DOHH2 (cell line): ENCODE results near the gene PSMD8.

Experiments used
- H3F3A ChIP-seq: fragments of 200-600 bp; sonication (generic), shearing (Covaris generic); 2 replicates; pipeline ENCODE4 v1.6.0; 2016; ENCODE audit warnings: antibody characterized with exemption, mild to moderate bottlenecking; ENCODE audit not compliant: control insufficient read depth, insufficient read depth
- H3K27ac ChIP-seq: fragments of 200-600 bp; sonication (generic); 2 replicates; pipeline ENCODE4 v1.5.1; 2014; ENCODE audit warnings: low read depth, mild to moderate bottlenecking, low read length, moderate library complexity
- H3K27me3 ChIP-seq: fragments of 200-600 bp; sonication (generic); 2 replicates; pipeline ENCODE4 v1.6.1; 2014; ENCODE audit warnings: mild to moderate bottlenecking, low read length, mixed read lengths; ENCODE audit not compliant: control insufficient read depth
- H3K36me3 ChIP-seq: fragments of 200-600 bp; sonication (generic); 2 replicates; pipeline ENCODE4 v1.6.1; 2014; ENCODE audit warnings: mild to moderate bottlenecking, low read length, moderate library complexity, mixed read lengths; ENCODE audit not compliant: control insufficient read depth
- H3K4me1 ChIP-seq: fragments of 200-600 bp; sonication (generic); 2 replicates; pipeline ENCODE4 v1.6.1; 2014; ENCODE audit warnings: mild to moderate bottlenecking, low read length, mixed read lengths; ENCODE audit not compliant: control insufficient read depth
- H3K4me2 ChIP-seq: fragments of 200-600 bp; sonication (generic); 2 replicates; pipeline ENCODE4 v1.6.0; 2014; ENCODE audit warnings: mild to moderate bottlenecking, low read length, moderate library complexity
- H3K4me3 ChIP-seq: fragments of 200-600 bp; sonication (generic); 2 replicates; pipeline ENCODE4 v1.5.1; 2014; ENCODE audit warnings: mild to moderate bottlenecking, low read length, mixed read lengths
- H3K79me2 ChIP-seq: fragments of 200-600 bp; sonication (generic); 2 replicates; pipeline ENCODE4 v1.6.1; 2014; ENCODE audit warnings: mild to moderate bottlenecking, low read length, mixed read lengths; ENCODE audit not compliant: control insufficient read depth
- H3K9me2 ChIP-seq: fragments of 200-600 bp; sonication (generic); replicated peaks from 2 replicates; pipeline ENCODE4 v1.6.1; 2014; ENCODE audit warnings: mild to moderate bottlenecking, low read length, mixed read lengths; ENCODE audit not compliant: control insufficient read depth
- H3K9me3 ChIP-seq: fragments of 200-600 bp; sonication (generic); 2 replicates; pipeline ENCODE4 v1.6.1; 2014; ENCODE audit warnings: antibody characterized with exemption, low read length, mixed read lengths; ENCODE audit not compliant: control insufficient read depth, insufficient read depth
- H4K20me1 ChIP-seq: fragments of 200-600 bp; sonication (generic); 2 replicates; pipeline ENCODE4 v1.6.0; 2014; ENCODE audit warnings: low read depth, mild to moderate bottlenecking, antibody characterized with exemption, low read length, moderate library complexity; ENCODE audit not compliant: control insufficient read depth, insufficient read depth
- CTCF ChIP-seq: fragments of 200-600 bp; sonication (generic); IDR thresholded peaks from one replicate; pipeline ENCODE4 v1.5.1; 2014; ENCODE audit warnings: antibody characterized with exemption, mild to moderate bottlenecking, low read depth, low read length; ENCODE audit not compliant: poor library complexity, severe bottlenecking
- EZH2phosphoT487 ChIP-seq: fragments of 200-600 bp; sonication (generic); IDR thresholded peaks from 2 replicates; pipeline ENCODE4 v1.6.1; 2017; ENCODE audit warnings: borderline replicate concordance, mild to moderate bottlenecking, antibody characterized with exemption, low read length, moderate library complexity, mixed read lengths

PSMD8 gene

GRCh38 chr19:38369584-38369983 lies 4.8 kb upstream of the PSMD8 start:
- no peak for TF ChIP-seq CTCF
- no peak for TF ChIP-seq EZH2phosphoT487
- Histone ChIP-seq H3K79me2 (peaks cover under 1% of the 10 kb centered on the region; the same call in 1 of the 2 replicates), H3K4me1 (peaks cover 6% of the 10 kb centered on the region), H3K9me2 (no peaks in the 10 kb centered on the region), H3K4me3 (no peak overlapping the region), H3K27me3 (no peaks in the 10 kb centered on the region; the same call in none of the 2 replicates), H4K20me1 (no peaks in the 10 kb centered on the region), H3K4me2 (no peak overlapping the region), H3K27ac (no peak overlapping the region), H3K9me3 (no peaks in the 10 kb centered on the region), H3K36me3 (no peaks in the 10 kb centered on the region), H3F3A (no peaks in the 10 kb centered on the region)

- Histone ChIP-seq H3K36me3 (peaks cover 5% of the 10 kb centered on the region; the same call in 1 of the 2 replicates), H3K79me2 (peaks cover 7% of the 10 kb centered on the region), H3K9me2 (no peaks in the 10 kb centered on the region), H3K27me3 (no peaks in the 10 kb centered on the region; the same call in none of the 2 replicates), H3K4me2 (no peak overlapping the region), H3K4me1 (peaks cover 6% of the 10 kb centered on the region), H3K9me3 (no peaks in the 10 kb centered on the region), H3K27ac (no peak overlapping the region), H4K20me1 (no peaks in the 10 kb centered on the region; the same call in 1 of the 2 replicates), H3F3A (no peaks in the 10 kb centered on the region), H3K4me3 (no peak overlapping the region)
- TF ChIP-seq EZH2phosphoT487 (no peak), CTCF (no peak)
Observed at GRCh38 chr19:38370299-38370698, 4.1 kb upstream of the PSMD8 start.

GRCh38 chr19:38371081-38371480 lies 3.3 kb upstream of the PSMD8 start:
- TF ChIP-seq EZH2phosphoT487 (no peak), CTCF (no peak)
- H3K79me2 ChIP-seq: peaks cover 15% of the 10 kb centered on the region
- no peaks in the 10 kb centered on the region for H3K9me2 ChIP-seq
- H3K36me3 ChIP-seq: peaks cover 9% of the 10 kb centered on the region
- no peaks in the 10 kb centered on the region for H3F3A ChIP-seq
- H4K20me1 ChIP-seq: no peaks in the 10 kb centered on the region; the same call in 1 of the 2 replicates
- peaks cover 13% of the 10 kb centered on the region for H3K4me1 ChIP-seq
- no peaks in the 10 kb centered on the region; the same call in none of the 2 replicates for H3K27me3 ChIP-seq
- H3K9me3 ChIP-seq: no peaks in the 10 kb centered on the region
- H3K4me2 ChIP-seq: no peak overlapping the region
- H3K4me3 ChIP-seq: no peak overlapping the region
- H3K27ac ChIP-seq: no peak overlapping the region
